Heart right ventricle (tissue), 16 donors: ENCODE results near the gene GDF11. TPM values are rescaled to one million over a fixed set of nuclear protein-coding genes. Genes with fewer than 3 reads are reported as not detected.
A peak's percentile ranks its signal among the peaks of the same experiment; 100 is the strongest.
"Not testable (repeated sequence)": the region's sequence is repeated elsewhere in the genome, so short reads cannot be mapped to it uniquely, and the experiment has no call there.

Source experiments
- ATAC-seq, 8 donors: fragments of 200-7000 bp; cut with Tn5 transposase; one replicate each; pipeline ENCODE4 v1.9.1; 2020; ENCODE audit warnings: mild to moderate bottlenecking in 8 of 8, moderate library complexity in 8 of 8, moderate number of reproducible peaks in 1 of 8
- DNase-seq, 2 donors: peaks; one replicate each; pipeline ENCODE4 v3.0.0-alpha.2; 2020
- H3K27ac ChIP-seq, 10 donors: fragments of 200-600 bp; sonication (generic) in 2 of 10; one replicate each; pipeline versions ENCODE4 v1.5.0 to v1.8.0; 2020 to 2022; ENCODE audit warnings: mild to moderate bottlenecking in 3 of 10
- H3K27me3 ChIP-seq, 7 donors: fragments of 200-600 bp; one replicate each; pipeline ENCODE4 v1.8.0; 2021 to 2022; ENCODE audit warnings: mild to moderate bottlenecking in 2 of 7
- H3K36me3 ChIP-seq, 9 donors: fragments of 200-600 bp; sonication (generic) in 1 of 9; one replicate each; pipeline versions ENCODE4 v1.5.0 to v1.8.0; 2020 to 2022; ENCODE audit warnings: mild to moderate bottlenecking in 2 of 9
- H3K4me1 ChIP-seq, 9 donors: fragments of 200-600 bp; sonication (generic) in 1 of 9; one replicate each; pipeline versions ENCODE4 v1.5.0 to v1.8.0; 2020 to 2022; ENCODE audit warnings: mild to moderate bottlenecking in 4 of 9
- H3K4me3 ChIP-seq, 10 donors: fragments of 200-600 bp; sonication (generic) in 2 of 10; one replicate each; pipeline versions ENCODE4 v1.5.0 to v1.8.0; 2020 to 2022; ENCODE audit warnings: mild to moderate bottlenecking in 7 of 10, moderate library complexity in 2 of 10
- H3K9me3 ChIP-seq, 11 donors: fragments of 200-600 bp in 10 of 11; sonication (generic) in 2 of 11; one replicate each; pipeline versions ENCODE4 v1.5.0 to v1.8.0; 2013 to 2022; ENCODE audit warnings: mild to moderate bottlenecking in 2 of 11, control low read depth in 1 of 11, moderate library complexity in 1 of 11
- whole genome bisulfite sequencing, 2 donors: extraction: QIAGEN DNeasy Blood & Tissue Kit; methylation state at CpG; one replicate each; pipeline ENCODE4 v1.1.7; 2013; ENCODE audit warnings: inconsistent platforms in 1 of 2; 5-methylcytosine and 5-hydroxymethylcytosine counted together
- intact Hi-C, 10 donors: fragments of 100-400 bp; cut with DNase I; formaldehyde crosslinking; loops; one replicate each; pipeline versions ENCODE4 v1.11.1 to v1.14.2; 2022
- polyA plus RNA-seq, 2 donors: library from polyadenylated mRNA; stranded (reverse); fragments of 200-250 nt; gene quantifications; one replicate each; pipeline ENCODE4 v1.2.3, GENCODE V29; 2013
- total RNA-seq, 10 donors: library from RNA; stranded (reverse); fragmentation: NEBNext Ultra II Directional in 3 of 10; extraction: Animal tissue kit (Norgen Biotek cat#: 25700) in 3 of 10; gene quantifications; one replicate each; pipeline versions ENCODE4 v1.2.1 to v1.2.4, GENCODE V29; 2021 to 2023
- TF ChIP-seq, protein P1 (sequence below), 9 donors: fragments of 200-600 bp; sonication (generic) in 2 of 9; IDR thresholded peaks; one replicate each; pipeline versions ENCODE4 v1.5.0 to v1.8.0; 2021 to 2022; ENCODE audit warnings: antibody characterized with exemption in 9 of 9, mild to moderate bottlenecking in 5 of 9, moderate library complexity in 1 of 9
- donor health status: Arrhythmogenic right ventricular cardiomyopathy.
- donor health status: ischemic (EF 13 %, LVEDD 7.1; RV severe dilation, severe dysfunction).
- donor health status: healthy with polysubstance abuse.
- donor health status: DM: no; HTN: yes; CAD: no.
- donor health status: DM: no; HTN: no; CAD: no.
- donor health status: ischemic (EF 25% LVEDD 6.9; RV normal size, moderate dysfunction).
- donor health status: ischemic (EF 25% LVEDD 5.7; RV mildly dilated, moderate dysfunction).
- donor health status: healthy.
- donor health status: DM: yes; HTN: yes; CAD: no.
- donor health status: Ischemic cardiomyopathy.
- donor health status: ischemic (EF 35%, LVEDD 5.7; RV mildly dilated, moderate dysfunction).
- donor health status: nonischemic (EF 11% LVEDD 7.7; RV severe dilation, severe dysfunction).
- donor health status: DM: yes; HTN: yes; CAD: no.
- donor health status: PGD.
- donor health status: ischemic (EF 29% LVEDD 5.4; RV normal size, mild dysfunction).
- donor health status: nonischemic (EF 23%, LVEDD 6.1; RV moderate dilation, normal function).

Gene GDF11
- total and polyA plus RNA-seq, 12 donors, result 3.2 to 17.6 (median 11.7) TPM

DNA sequence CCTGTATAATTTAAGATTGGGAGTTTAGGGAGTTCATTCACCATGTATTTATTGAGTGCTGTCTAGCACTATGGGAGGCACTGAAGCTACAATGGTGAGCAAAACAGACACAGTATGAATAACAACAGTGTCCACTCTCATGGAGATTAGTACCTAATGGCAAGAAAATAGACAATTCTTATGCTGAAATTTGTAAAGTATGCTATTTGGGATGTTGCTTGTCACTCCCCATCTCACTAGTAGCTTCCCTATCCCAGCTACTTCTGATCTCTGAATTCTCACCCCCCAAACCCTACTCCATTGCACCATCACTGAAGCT, 4.0 kb downstream of the GDF11 start:
- TF ChIP-seq, protein P1, sequence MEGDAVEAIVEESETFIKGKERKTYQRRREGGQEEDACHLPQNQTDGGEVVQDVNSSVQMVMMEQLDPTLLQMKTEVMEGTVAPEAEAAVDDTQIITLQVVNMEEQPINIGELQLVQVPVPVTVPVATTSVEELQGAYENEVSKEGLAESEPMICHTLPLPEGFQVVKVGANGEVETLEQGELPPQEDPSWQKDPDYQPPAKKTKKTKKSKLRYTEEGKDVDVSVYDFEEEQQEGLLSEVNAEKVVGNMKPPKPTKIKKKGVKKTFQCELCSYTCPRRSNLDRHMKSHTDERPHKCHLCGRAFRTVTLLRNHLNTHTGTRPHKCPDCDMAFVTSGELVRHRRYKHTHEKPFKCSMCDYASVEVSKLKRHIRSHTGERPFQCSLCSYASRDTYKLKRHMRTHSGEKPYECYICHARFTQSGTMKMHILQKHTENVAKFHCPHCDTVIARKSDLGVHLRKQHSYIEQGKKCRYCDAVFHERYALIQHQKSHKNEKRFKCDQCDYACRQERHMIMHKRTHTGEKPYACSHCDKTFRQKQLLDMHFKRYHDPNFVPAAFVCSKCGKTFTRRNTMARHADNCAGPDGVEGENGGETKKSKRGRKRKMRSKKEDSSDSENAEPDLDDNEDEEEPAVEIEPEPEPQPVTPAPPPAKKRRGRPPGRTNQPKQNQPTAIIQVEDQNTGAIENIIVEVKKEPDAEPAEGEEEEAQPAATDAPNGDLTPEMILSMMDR (IDR thresholded peaks at IDR 0.05), result no peak
- H3K27me3 ChIP-seq, result peaks cover 0 to 11% (median 0%) of the 10 kb centered on the region in 7 donors
- intact Hi-C loops, result loop anchor here in 5 of 10 donors (5.0 to 10.0 kb wide), 5 partner anchors 48 to 368 kb away; partner anchors contain the start of genes DGKA (in 1 of the 5), ORMDL2 (in 1 of the 5), RPL41 (in 1 of the 5) and SARNP (in 1 of the 5)
- ATAC-seq (no peak), DNase-seq (no peak)
- H3K4me3 ChIP-seq, result no peak overlapping the region
- no peaks in the 10 kb centered on the region for H3K9me3 ChIP-seq
- H3K4me1 ChIP-seq, result peaks cover 0 to 59% (median 34%) of the 10 kb centered on the region in 9 donors
- H3K36me3 ChIP-seq, result peaks cover 0 to 25% (median 5%) of the 10 kb centered on the region in 9 donors
- peak overlapping the region in 4 of 10 donors; percentile 64 to 72 (median 69) for H3K27ac ChIP-seq

DNA sequence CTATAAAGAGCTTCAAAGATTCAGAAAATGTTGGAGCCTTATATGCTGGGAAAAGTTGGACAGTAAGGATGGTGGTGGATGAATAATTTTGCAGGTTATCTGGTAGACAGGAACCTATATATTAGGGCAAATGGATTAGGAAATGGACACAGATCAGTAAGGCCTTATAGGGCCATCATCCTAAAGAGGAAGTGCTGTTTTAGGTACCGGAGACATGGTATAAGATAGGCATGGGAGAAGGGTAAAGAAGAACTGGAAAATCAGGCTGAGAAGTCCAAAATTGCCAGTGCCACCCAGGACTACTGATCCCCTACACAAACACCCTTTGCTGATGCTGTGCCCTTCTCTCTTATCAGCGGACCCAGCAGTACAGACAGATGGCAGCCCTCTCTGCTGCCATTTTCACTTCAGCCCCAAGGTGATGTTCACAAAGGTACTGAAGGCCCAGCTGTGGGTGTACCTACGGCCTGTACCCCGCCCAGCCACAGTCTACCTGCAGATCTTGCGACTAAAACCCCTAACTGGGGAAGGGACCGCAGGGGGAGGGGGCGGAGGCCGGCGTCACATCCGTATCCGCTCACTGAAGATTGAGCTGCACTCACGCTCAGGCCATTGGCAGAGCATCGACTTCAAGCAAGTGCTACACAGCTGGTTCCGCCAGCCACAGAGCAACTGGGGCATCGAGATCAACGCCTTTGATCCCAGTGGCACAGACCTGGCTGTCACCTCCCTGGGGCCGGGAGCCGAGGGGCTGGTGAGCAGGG, 5.5 kb downstream of the GDF11 start:
- intact Hi-C loops, result loop anchor here in 5 of 10 donors (5.0 to 10.0 kb wide), 5 partner anchors 46 to 366 kb away; partner anchors contain the start of genes DGKA (in 1 of the 5), ORMDL2 (in 1 of the 5), RPL41 (in 1 of the 5) and SARNP (in 1 of the 5)
- no peak for DNase-seq

DNA sequence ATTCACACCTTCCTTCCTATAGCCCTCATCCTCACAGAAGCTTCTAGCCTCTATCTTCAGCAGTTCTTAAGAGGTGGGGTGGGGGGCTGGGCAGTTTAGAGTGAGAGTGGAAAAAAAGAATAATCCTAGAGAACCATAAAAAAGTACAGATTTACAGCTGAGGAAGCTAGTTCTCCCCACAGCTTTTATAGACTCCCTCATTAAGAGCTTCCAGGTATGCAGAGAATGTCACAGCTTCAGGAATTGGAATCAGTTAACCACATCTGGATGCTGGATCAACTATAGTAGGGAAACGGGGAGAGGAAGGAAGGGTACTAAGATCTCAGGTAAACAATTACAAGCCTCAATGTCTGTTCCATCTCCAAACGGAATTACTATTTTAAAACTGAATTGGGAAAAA, 12.3 kb downstream of the GDF11 start:
- no peak overlapping the region for H3K4me3 ChIP-seq
- TF ChIP-seq, protein P1 (IDR thresholded peaks at IDR 0.05), result no peak
- H3K36me3 ChIP-seq, result peaks cover 7 to 99% (median 71%) of the 10 kb centered on the region in 9 donors
- 52 to 60% methylated on average over 2 of the region's 2 CpGs for WGBS, 2 donors
- H3K27me3 ChIP-seq, result no peaks in the 10 kb centered on the region
- ATAC-seq, result no peak
- DNase-seq, result no peak
- peak overlapping the region in 1 of 10 donors; percentile 7 for H3K27ac ChIP-seq
- intact Hi-C loops, result no loop called here
- H3K9me3 ChIP-seq, result no peaks in the 10 kb centered on the region
- H3K4me1 ChIP-seq, result peaks cover 0 to 5% (median 0%) of the 10 kb centered on the region in 9 donors

More for the DNA sequence above, 5.5 kb downstream of the GDF11 start:
- Histone ChIP-seq H3K27ac (peak overlapping the region in 3 of 10 donors; percentile 1 to 64 (median 49)), H3K4me3 (no peak overlapping the region), H3K9me3 (no peaks in the 10 kb centered on the region), H3K27me3 (peaks cover 0 to 10% (median 0%) of the 10 kb centered on the region in 7 donors), H3K4me1 (peaks cover 0 to 54% (median 34%) of the 10 kb centered on the region in 9 donors), H3K36me3 (peaks cover 0 to 40% (median 16%) of the 10 kb centered on the region in 9 donors)
- TF ChIP-seq, protein P1 (IDR thresholded peaks at IDR 0.05), result no peak
- WGBS, 2 donors, result 92% methylated on average over 18 of the region's 18 CpGs
- ATAC-seq, result no peak

DNA sequence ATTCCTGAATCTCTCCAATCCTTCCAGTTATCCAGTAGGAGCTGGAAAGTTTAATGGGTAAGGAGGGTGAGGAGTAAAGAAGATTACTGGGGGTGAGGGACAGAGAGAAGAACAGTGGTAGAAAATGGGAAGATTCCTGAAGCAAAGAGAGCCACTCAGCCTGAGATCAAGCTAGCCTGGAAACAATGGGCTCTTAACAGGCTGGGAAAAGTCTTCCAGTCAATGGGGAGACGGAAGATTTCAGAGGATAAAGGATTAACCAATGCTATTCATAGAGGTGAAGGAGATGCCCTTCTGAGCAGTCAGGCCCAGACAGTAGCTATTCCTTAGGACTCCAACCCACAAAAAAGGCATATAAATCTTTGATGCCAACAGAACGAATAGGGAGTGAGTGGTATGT, 14.8 kb downstream of the GDF11 start:
- DNase-seq (no peak), ATAC-seq (no peak)
- no peaks in the 10 kb centered on the region for H3K9me3 ChIP-seq
- H3K36me3 ChIP-seq, result peaks cover 7 to 98% (median 65%) of the 10 kb centered on the region in 9 donors
- H3K27me3 ChIP-seq, result no peaks in the 10 kb centered on the region
- 78 to 83% methylated on average over 2 of the region's 2 CpGs for WGBS, 2 donors
- TF ChIP-seq, protein P1 (IDR thresholded peaks at IDR 0.05), result no peak
- intact Hi-C loops, result no loop called here
- no peak overlapping the region for H3K4me3 ChIP-seq
- H3K27ac ChIP-seq, result no peak overlapping the region
- H3K4me1 ChIP-seq, result peaks cover 0 to 5% (median 0%) of the 10 kb centered on the region in 9 donors

DNA sequence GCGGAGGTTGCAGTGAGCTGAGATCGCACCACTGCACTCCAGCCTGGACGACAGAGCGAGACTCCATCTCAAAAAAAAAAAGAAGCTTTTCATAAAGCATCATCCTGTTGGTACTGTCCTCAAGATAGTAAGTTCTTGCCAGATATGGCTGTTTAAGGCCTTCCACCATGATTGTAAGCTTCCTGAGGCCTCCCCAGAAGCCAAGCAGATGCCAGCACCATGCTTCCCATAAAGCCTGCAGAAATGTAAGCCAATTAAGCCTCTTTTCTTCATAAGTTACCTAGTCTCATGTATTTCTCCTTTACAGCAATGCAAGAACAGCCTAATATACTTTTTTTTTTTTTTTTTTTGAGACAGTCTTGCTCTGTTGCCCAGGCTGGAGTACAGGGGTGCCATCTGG, 15.7 kb downstream of the GDF11 start:
- not testable (repeated sequence) for H3K27me3 ChIP-seq
- 96 to 97% methylated on average over 4 of the region's 4 CpGs for WGBS, 2 donors
- peaks cover 7 to 98% (median 63%) of the 10 kb centered on the region in 9 donors for H3K36me3 ChIP-seq

More for the DNA sequence above, 15.7 kb downstream of the GDF11 start:
- ATAC-seq, H3K9me3 ChIP-seq, H3K4me1 ChIP-seq, H3K27ac ChIP-seq, DNase-seq, intact Hi-C loops, H3K4me3 ChIP-seq: not testable (repeated sequence)
